Measurements from ENCODE around the gene ACAP3. TPM values are rescaled to one million over a fixed set of nuclear protein-coding genes. Genes with fewer than 3 reads are reported as not detected.

ACAP3 gene
- total RNA-seq, 1 experiment from 2014 or later: 30.7 TPM

DNA sequence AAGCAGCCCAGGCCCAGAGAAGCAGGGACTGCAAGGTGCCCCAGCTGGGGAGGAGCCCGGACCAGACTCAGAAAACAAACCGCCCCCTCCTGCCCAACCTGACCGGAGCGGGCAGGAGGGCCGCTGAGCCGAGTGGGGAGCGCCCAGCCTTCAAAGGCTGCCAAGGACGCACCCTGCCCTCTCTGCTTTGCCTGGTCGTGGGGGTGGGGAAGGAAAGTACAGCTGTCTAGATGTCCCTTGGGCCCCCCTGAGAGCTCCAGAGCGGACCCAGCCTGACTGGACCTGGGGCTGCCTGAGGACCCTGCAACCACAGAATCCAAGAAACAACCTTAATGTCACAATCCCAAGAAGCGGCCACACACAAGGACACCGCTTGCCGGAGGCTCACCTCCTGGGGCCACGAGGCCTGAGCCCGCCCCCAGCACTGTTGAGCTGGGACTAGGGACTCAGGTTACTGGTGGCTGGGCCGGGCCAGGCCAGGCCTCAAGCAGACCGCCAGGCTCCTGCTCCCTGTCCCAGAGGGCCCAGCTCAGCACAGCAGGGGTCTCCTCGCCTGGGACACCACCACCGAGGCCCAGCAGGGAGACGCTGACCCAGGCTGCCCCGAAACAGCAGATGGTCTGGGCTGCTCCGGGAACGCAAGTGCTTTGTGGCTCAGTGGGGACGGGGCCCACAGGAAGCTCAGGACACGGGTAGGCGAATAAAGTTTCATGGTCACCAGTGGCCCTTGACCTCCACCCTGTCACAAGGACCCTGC, 40.1 kb upstream of the ACAP3 start:
- Histone ChIP-seq H3K4me3 (ENCODE audit: low read depth in 2 of 2, low read length in 2 of 2) (peak overlapping the region; percentile 74 to 85), H3K36me3 (ENCODE audit: control insufficient read depth, insufficient read depth, low read length) (no peaks in the 10 kb centered on the region; the same call in 1 of the 2 replicates), H3K27ac (ENCODE audit: low read length) (peak overlapping the region; percentile 93), H3K27me3 (ENCODE audit: control insufficient read depth, insufficient read depth, low read length) (no peaks in the 10 kb centered on the region), H3K4me1 (ENCODE audit: control insufficient read depth, insufficient read depth, low read length) (peaks cover 55% of the 10 kb centered on the region), H3K9me3 (ENCODE audit: control insufficient read depth, insufficient read depth, low read depth, low read length) (no peaks in the 10 kb centered on the region)
- intact Hi-C loops (cut with micrococcal nuclease; ENCODE audit: unreplicated experiment) (no loop called here), in situ Hi-C loops (cut with HindIII; ENCODE audit: low pct_unique_long_range_greater_than_20kb, low sequenced_read_pairs) (no loop called here)
- ChIA-PET CTCF (no interaction called here), POLR2A (interaction anchor here (0.5 kb wide), 1 partner anchor 387 kb away, joined by 3 read pairs; no protein-coding TSS in a partner anchor)
- peak; percentile 28 for ATAC-seq
- TF ChIP-seq TCF7L2 (IDR thresholded peaks at IDR 0.05; ENCODE audit: low read depth, low read length): no peak
- TF ChIP-seq SIN3A (IDR thresholded peaks at IDR 0.05; ENCODE audit: borderline replicate concordance, insufficient read depth, low read depth, low read length): no peak
- TF ChIP-seq, protein P1, sequence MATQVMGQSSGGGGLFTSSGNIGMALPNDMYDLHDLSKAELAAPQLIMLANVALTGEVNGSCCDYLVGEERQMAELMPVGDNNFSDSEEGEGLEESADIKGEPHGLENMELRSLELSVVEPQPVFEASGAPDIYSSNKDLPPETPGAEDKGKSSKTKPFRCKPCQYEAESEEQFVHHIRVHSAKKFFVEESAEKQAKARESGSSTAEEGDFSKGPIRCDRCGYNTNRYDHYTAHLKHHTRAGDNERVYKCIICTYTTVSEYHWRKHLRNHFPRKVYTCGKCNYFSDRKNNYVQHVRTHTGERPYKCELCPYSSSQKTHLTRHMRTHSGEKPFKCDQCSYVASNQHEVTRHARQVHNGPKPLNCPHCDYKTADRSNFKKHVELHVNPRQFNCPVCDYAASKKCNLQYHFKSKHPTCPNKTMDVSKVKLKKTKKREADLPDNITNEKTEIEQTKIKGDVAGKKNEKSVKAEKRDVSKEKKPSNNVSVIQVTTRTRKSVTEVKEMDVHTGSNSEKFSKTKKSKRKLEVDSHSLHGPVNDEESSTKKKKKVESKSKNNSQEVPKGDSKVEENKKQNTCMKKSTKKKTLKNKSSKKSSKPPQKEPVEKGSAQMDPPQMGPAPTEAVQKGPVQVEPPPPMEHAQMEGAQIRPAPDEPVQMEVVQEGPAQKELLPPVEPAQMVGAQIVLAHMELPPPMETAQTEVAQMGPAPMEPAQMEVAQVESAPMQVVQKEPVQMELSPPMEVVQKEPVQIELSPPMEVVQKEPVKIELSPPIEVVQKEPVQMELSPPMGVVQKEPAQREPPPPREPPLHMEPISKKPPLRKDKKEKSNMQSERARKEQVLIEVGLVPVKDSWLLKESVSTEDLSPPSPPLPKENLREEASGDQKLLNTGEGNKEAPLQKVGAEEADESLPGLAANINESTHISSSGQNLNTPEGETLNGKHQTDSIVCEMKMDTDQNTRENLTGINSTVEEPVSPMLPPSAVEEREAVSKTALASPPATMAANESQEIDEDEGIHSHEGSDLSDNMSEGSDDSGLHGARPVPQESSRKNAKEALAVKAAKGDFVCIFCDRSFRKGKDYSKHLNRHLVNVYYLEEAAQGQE (IDR thresholded peaks at IDR 0.05; ENCODE audit: insufficient read depth in 1 of 2, low read depth in 2 of 2, low read length in 1 of 2): no peak
- TF ChIP-seq, protein P2, sequence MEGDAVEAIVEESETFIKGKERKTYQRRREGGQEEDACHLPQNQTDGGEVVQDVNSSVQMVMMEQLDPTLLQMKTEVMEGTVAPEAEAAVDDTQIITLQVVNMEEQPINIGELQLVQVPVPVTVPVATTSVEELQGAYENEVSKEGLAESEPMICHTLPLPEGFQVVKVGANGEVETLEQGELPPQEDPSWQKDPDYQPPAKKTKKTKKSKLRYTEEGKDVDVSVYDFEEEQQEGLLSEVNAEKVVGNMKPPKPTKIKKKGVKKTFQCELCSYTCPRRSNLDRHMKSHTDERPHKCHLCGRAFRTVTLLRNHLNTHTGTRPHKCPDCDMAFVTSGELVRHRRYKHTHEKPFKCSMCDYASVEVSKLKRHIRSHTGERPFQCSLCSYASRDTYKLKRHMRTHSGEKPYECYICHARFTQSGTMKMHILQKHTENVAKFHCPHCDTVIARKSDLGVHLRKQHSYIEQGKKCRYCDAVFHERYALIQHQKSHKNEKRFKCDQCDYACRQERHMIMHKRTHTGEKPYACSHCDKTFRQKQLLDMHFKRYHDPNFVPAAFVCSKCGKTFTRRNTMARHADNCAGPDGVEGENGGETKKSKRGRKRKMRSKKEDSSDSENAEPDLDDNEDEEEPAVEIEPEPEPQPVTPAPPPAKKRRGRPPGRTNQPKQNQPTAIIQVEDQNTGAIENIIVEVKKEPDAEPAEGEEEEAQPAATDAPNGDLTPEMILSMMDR (IDR thresholded peaks at IDR 0.05): no peak
- no peak for TF ChIP-seq POLR2AphosphoS5 (IDR thresholded peaks at IDR 0.05; ENCODE audit: low read depth, low read length)
- BruUV-seq (replicated peaks): no TSS peak
- no peak for DNase-seq (ENCODE audit: low read depth, low spot score)

DNA sequence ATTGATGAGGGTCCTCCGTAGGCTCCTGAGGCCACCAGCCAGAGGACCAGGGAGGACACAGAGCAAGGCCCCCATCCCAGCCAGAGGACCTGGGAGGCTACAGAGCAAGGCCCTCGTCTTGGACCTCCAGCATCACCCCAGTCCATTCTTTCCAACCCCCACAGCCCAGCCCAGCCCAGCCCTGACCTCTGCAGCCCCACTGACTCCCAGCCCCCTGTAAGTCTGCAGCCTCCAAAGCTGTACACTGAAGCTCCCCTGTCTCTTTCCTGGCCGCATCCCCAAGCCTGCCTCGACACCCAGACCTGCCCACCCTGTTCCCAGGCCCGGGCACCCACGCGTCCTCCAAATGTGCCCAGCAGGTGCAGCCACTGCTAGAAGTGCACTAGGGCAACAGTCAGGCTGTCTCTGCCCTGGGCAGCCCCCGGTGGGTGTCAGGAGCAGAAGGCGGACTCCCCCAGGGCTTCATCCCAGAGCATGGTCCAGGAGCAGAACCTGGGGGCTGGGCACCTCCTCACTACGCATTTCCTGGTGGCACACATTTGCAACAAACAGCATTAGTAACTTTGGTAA, 39.4 kb upstream of the ACAP3 start:
- in situ Hi-C loops (cut with HindIII; ENCODE audit: low pct_unique_long_range_greater_than_20kb, low sequenced_read_pairs): no loop called here
- ChIA-PET POLR2A (interaction anchor here (0.5 kb wide), 1 partner anchor 101 kb away, joined by 9 read pairs; no protein-coding TSS in a partner anchor), CTCF (interaction anchor here (1.0 to 2.2 kb wide), 2 partner anchors 16 to 25 kb away, joined by 5 to 8 read pairs; no protein-coding TSS in a partner anchor)

More for the DNA sequence above, 39.4 kb upstream of the ACAP3 start:
- no TSS peak for BruUV-seq (replicated peaks)
- Histone ChIP-seq H3K4me3 (ENCODE audit: low read depth in 2 of 2, low read length in 2 of 2) (peak overlapping the region; percentile 74 to 85), H3K9me3 (ENCODE audit: control insufficient read depth, insufficient read depth, low read depth, low read length) (no peaks in the 10 kb centered on the region), H3K36me3 (ENCODE audit: control insufficient read depth, insufficient read depth, low read length) (no peaks in the 10 kb centered on the region; the same call in 1 of the 2 replicates), H3K27me3 (ENCODE audit: control insufficient read depth, insufficient read depth, low read length) (no peaks in the 10 kb centered on the region), H3K4me1 (ENCODE audit: control insufficient read depth, insufficient read depth, low read length) (peaks cover 48% of the 10 kb centered on the region), H3K27ac (ENCODE audit: low read length) (peak overlapping the region; percentile 93)
- intact Hi-C loops (cut with micrococcal nuclease; ENCODE audit: unreplicated experiment): no loop called here
- ATAC-seq (no peak), DNase-seq (ENCODE audit: low read depth, low spot score) (no peak)
- TF ChIP-seq, protein P1 (IDR thresholded peaks at IDR 0.05; ENCODE audit: insufficient read depth in 1 of 2, low read depth in 2 of 2, low read length in 1 of 2): no peak
- TF ChIP-seq POLR2AphosphoS5 (IDR thresholded peaks at IDR 0.05; ENCODE audit: low read depth, low read length): no peak
- no peak for TF ChIP-seq TCF7L2 (IDR thresholded peaks at IDR 0.05; ENCODE audit: low read depth, low read length)
- no peak for TF ChIP-seq SIN3A (IDR thresholded peaks at IDR 0.05; ENCODE audit: borderline replicate concordance, insufficient read depth, low read depth, low read length)
- TF ChIP-seq, protein P2 (IDR thresholded peaks at IDR 0.05): no peak

Data from Panc1 (cell line).